Immature natural killer cell (primary cell): Measurements from ENCODE around the gene GLI3. TPM values are rescaled to one million over a fixed set of nuclear protein-coding genes. Genes with fewer than 3 reads are reported as not detected.

Experiments used
- DNase-seq, 3 donors: peaks; one replicate each; pipeline ENCODE4 v3.0.0; 2022; ENCODE audit warnings: mixed read lengths in 1 of 3
- H3K27ac Mint-ChIP-seq, 6 donors: one replicate each; pipeline ENCODE4 v1.8.0; 2020; ENCODE audit warnings: mixed read lengths in 6 of 6, mild to moderate bottlenecking in 5 of 6, inconsistent platforms in 4 of 6, moderate library complexity in 3 of 6
- H3K27me3 Mint-ChIP-seq, 3 donors: one replicate each; pipeline ENCODE4 v1.8.0; 2020 to 2021; ENCODE audit warnings: low read depth in 3 of 3, mild to moderate bottlenecking in 3 of 3, mixed read lengths in 3 of 3, moderate library complexity in 3 of 3, inconsistent platforms in 1 of 3
- H3K36me3 Mint-ChIP-seq, 3 donors: one replicate each; pipeline ENCODE4 v1.8.0; 2020; ENCODE audit warnings: mixed read lengths in 3 of 3, inconsistent platforms in 2 of 3, mild to moderate bottlenecking in 2 of 3
- H3K4me1 Mint-ChIP-seq, 2 donors: one replicate each; pipeline ENCODE4 v1.8.0; 2020; ENCODE audit warnings: inconsistent platforms in 2 of 2, mild to moderate bottlenecking in 2 of 2, mixed read lengths in 2 of 2, moderate library complexity in 1 of 2
- H3K4me3 Mint-ChIP-seq, 5 donors: one replicate each; pipeline ENCODE4 v1.8.0; 2020; ENCODE audit warnings: mild to moderate bottlenecking in 5 of 5, mixed read lengths in 5 of 5, inconsistent platforms in 3 of 5, moderate library complexity in 3 of 5
- H3K9me3 Mint-ChIP-seq, 6 donors: one replicate each; pipeline ENCODE4 v1.8.0; 2020; ENCODE audit warnings: mild to moderate bottlenecking in 6 of 6, mixed read lengths in 6 of 6, inconsistent platforms in 4 of 6, moderate library complexity in 3 of 6
- polyA plus RNA-seq, 3 donors: library from polyadenylated mRNA; unstranded; fragments of 300-500 nt; fragmentation: Illumina TruSeq; gene quantifications; one replicate each; pipeline ENCODE4 v1.2.3, GENCODE V29; 2021

GLI3 gene
- polyA plus RNA-seq, 3 donors from 2014 or later: 0.63 to 1.6 TPM; not detected in 1

DNA sequence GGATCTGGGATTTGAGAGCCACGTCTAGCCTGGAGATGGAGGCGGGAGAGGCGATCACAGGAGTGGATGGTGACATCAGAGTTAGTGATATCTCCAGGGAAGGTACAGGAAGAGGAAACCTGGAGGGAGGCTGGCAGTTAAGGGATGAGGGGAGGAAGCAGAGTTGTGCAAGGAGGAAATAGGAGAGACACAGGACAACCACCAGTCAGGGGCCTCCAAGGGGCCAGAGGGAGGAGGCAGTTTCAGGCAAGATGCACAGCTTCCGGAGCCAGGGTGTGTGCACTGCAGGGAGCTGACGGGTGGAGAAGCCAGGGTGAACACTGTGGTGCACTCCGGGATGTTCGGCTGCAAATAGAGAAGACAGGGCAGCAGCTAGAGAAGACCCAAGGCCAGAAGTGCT, 141.2 kb downstream of the GLI3 start:
- Mint-ChIP-seq H3K27me3 (peaks cover 0 to 4% (median 0%) of the 10 kb centered on the region in 3 donors), H3K27ac (peak overlapping the region in 3 of 6 donors; percentile 40 to 66 (median 55)), H3K4me3 (no peak overlapping the region), H3K4me1 (peaks cover 8 to 34% of the 10 kb centered on the region in 2 donors), H3K36me3 (no peaks in the 10 kb centered on the region), H3K9me3 (peaks cover 0 to 2% (median 0%) of the 10 kb centered on the region in 6 donors)
- DNase-seq: no peak

DNA sequence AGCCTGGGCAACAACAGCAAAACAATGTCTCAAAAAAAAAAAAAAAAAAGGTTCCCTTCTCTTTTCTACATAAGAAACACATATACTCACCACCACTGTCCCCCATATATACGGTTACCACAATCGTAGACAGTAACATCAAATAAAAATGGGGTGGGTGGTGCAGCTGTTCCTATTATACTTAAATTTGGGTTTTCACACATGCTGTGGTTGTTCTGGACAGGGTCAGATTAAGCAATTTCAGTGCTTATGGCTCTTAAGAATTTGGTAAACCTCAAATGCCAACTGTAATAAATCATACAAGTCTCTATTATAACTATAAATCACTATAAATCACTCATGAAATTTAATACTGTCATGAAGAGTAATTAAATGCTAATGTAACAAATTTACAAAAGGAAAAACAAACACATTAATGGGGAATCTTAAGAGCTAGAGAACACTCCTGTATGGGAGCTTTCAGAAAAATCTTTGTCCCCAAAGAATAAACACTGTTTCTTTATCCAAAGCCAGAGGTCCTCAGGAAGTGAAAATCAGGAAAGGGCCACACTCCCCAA, 143.6 kb downstream of the GLI3 start:
- no peak for DNase-seq
- Mint-ChIP-seq H3K4me1 (peaks cover 0 to 23% of the 10 kb centered on the region in 2 donors), H3K4me3 (no peak overlapping the region), H3K27ac (no peak overlapping the region), H3K27me3 (peaks cover 0 to 2% (median 0%) of the 10 kb centered on the region in 3 donors), H3K36me3 (no peaks in the 10 kb centered on the region), H3K9me3 (peaks cover 0 to 2% (median 0%) of the 10 kb centered on the region in 6 donors)

DNA sequence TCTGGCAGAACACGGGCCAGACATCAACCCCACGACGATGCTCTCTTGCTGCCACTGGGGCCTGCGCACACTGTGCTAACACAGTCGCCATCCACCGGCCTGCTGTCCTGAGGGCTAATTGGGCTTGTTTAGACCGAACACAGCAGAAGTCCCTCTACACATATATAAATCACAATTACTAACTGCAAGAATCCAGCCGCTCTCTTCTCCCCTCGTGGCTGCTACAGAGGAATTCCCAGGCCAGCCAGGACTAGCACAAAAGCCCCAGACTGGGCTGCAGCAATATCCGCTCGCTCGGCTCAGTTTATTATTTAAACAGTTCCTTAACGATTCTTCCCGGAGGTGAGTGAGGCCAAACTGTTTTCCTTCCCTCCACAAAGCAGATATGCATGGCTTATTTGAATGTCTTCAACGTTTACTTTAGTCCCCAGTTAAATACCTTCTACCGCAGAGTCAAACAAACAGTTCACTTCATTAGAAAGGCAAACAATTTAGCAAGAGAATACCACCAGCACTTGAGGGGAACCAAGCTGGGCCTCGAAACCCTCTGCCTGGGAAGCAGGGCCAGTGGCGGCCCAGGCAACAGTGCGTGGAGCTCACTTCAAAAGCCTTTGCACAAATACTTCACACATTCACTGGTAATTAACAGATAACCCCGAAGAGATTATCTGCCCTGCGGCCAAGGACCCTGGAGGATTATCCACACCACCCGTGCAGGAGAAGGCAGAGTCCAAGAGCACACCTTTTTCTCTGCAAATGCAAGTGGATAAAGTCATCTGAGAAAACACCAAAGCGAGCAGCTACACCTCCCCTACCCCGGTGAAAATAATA, 145.3 kb downstream of the GLI3 start:
- Mint-ChIP-seq H3K27me3 (peaks cover 0 to 2% (median 0%) of the 10 kb centered on the region in 3 donors), H3K27ac (no peak overlapping the region), H3K4me3 (no peak overlapping the region), H3K36me3 (no peaks in the 10 kb centered on the region), H3K9me3 (peaks cover 0 to 4% (median 0%) of the 10 kb centered on the region in 6 donors), H3K4me1 (peaks cover 0 to 17% of the 10 kb centered on the region in 2 donors)
- no peak for DNase-seq

DNA sequence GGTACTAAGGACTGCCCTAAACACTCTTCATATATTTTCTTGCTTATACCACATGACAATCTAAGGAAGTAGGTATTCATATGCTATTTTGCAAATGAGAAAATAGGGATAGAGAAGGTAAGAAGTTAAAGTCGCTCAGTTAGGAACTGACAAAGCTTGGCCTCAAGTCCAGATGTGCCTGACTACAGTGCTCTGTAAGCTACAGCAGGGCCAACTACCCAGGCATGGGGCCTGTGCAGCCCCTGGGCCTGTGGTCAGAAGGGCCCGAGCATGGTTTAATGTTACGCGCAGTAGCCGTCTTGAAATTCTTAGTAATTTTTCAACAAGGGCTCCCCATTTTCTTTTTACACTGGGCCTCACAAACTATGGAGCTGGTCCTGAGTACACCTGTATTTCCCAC, 146.2 kb downstream of the GLI3 start:
- no peak overlapping the region for H3K27ac Mint-ChIP-seq
- H3K27me3 Mint-ChIP-seq: peaks cover 0 to 2% (median 0%) of the 10 kb centered on the region in 3 donors
- H3K4me3 Mint-ChIP-seq: no peak overlapping the region
- peaks cover 0 to 12% of the 10 kb centered on the region in 2 donors for H3K4me1 Mint-ChIP-seq
- DNase-seq: no peak
- peaks cover 0 to 2% (median 0%) of the 10 kb centered on the region in 6 donors for H3K9me3 Mint-ChIP-seq
- H3K36me3 Mint-ChIP-seq: no peaks in the 10 kb centered on the region

DNA sequence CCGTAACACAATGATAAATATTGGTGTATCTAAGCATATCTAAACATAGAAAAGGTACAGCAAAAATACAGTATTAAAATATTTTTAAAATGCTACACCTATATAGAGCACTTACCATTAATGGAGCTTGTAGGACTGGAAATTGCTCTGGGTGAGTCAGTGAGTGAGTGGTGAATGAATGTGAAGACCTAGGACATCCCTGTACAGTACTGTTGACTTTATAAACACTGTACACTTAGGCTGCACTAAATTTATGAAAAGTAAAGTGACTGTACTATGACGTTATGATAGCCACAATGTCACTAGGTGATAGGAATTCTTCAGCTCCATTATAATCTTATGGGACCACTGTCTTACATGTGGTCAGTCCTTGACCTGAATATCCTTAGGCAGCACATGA, 147.0 kb downstream of the GLI3 start:
- Mint-ChIP-seq H3K4me1 (peaks cover 0 to 7% of the 10 kb centered on the region in 2 donors), H3K9me3 (peaks cover 0 to 2% (median 0%) of the 10 kb centered on the region in 6 donors), H3K27ac (no peak overlapping the region), H3K36me3 (no peaks in the 10 kb centered on the region), H3K4me3 (no peak overlapping the region), H3K27me3 (peaks cover 0 to 2% (median 0%) of the 10 kb centered on the region in 3 donors)
- DNase-seq: no peak

DNA sequence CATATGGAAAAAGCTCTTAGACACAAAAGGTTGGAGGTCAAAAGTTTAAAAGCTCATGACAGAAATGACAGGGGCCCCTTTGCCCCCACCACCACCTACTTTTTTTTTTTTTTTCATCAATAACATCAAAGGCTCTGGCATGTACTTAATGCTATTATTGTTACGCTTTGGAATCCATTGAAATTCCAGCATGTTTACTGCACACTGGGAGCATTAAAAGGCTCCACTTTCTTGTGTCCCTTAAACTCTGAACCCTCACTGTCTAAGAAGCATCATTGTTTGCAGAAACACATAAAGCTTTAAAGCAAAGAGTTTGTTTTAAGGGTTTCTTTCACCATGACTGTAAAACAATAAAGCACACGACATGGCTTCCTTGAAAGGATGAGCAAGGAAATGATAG, 149.4 kb downstream of the GLI3 start:
- no peak for DNase-seq
- Mint-ChIP-seq H3K27me3 (peaks cover 0 to 2% (median 2%) of the 10 kb centered on the region in 3 donors), H3K36me3 (no peaks in the 10 kb centered on the region), H3K4me1 (peaks cover 0 to 7% of the 10 kb centered on the region in 2 donors), H3K4me3 (no peak overlapping the region), H3K27ac (no peak overlapping the region), H3K9me3 (peaks cover 0 to 2% (median 0%) of the 10 kb centered on the region in 6 donors)

DNA sequence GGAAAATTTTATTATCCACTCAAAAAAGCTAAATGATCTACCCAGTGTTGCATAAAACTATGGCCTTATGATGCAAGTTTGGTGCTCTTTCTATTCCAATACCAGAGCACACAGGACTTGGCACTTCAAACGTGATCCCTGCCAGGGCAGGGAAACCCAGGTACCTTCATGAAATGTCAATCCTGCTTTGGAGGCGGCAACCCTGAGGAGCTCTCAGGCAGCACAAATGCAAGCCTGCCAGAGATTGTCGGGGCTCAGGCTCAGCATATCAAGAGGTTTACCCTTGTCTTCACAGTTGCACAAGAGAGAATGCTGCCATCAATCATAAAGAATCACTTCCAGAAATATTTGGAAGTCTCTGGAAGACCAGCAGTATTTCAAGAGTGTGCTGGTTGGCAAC, 151.5 kb downstream of the GLI3 start:
- peaks cover 0 to 2% (median 0%) of the 10 kb centered on the region in 3 donors for H3K27me3 Mint-ChIP-seq
- peaks cover 0 to 2% (median 0%) of the 10 kb centered on the region in 6 donors for H3K9me3 Mint-ChIP-seq
- DNase-seq: no peak
- H3K4me3 Mint-ChIP-seq: no peak overlapping the region
- no peaks in the 10 kb centered on the region for H3K36me3 Mint-ChIP-seq
- no peak overlapping the region for H3K27ac Mint-ChIP-seq
- peaks cover 6 to 13% of the 10 kb centered on the region in 2 donors for H3K4me1 Mint-ChIP-seq

DNA sequence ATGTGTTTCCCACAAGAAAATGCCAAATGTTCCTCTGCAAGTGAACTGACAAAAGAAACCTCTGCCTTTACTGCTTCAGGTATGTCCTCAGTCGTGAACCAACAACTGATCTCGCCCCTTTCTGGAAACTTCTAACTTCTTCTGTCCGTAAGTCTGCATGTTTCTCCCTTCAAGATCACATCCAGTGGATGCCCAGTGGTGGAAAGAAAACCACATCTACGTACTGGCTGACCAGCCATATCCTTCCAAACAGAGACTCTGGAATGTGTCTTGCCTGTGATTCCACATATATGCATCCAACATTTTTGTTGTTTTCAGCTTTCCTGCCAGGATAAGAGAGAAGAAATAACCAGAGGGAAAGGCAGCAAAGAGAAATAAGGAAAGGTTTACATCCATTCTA, 152.7 kb downstream of the GLI3 start:
- no peaks in the 10 kb centered on the region for H3K36me3 Mint-ChIP-seq
- no peak for DNase-seq
- no peak overlapping the region for H3K4me3 Mint-ChIP-seq
- H3K27me3 Mint-ChIP-seq: peaks cover 0 to 5% (median 0%) of the 10 kb centered on the region in 3 donors
- peaks cover 0 to 2% (median 0%) of the 10 kb centered on the region in 6 donors for H3K9me3 Mint-ChIP-seq
- H3K27ac Mint-ChIP-seq: no peak overlapping the region
- H3K4me1 Mint-ChIP-seq: peaks cover 6 to 16% of the 10 kb centered on the region in 2 donors

DNA sequence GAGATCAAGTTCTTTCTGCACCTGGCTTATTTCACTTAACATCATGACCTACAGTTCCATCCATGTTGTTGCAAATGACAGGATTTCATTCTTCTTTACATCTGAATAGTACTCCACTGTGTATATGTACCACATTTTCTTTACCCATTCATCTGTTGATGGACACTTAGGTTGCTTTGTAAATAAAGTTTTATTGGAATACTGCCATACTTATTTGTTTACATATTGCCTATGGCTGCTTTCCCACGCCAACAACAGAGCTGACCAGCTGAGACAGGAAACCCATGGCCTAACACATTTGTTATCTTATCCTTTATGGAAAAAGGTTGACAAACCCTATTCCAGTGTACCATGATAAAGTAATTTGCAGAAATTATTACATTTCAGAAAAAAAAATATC, 153.7 kb downstream of the GLI3 start:
- no peak overlapping the region for H3K4me3 Mint-ChIP-seq
- H3K4me1 Mint-ChIP-seq: peaks cover 6 to 12% of the 10 kb centered on the region in 2 donors
- DNase-seq: no peak
- peaks cover 0 to 1% (median 0%) of the 10 kb centered on the region in 3 donors for H3K36me3 Mint-ChIP-seq
- no peak overlapping the region for H3K27ac Mint-ChIP-seq
- H3K9me3 Mint-ChIP-seq: peaks cover 0 to under 1% (median 0%) of the 10 kb centered on the region in 6 donors
- peaks cover 0 to 6% (median 0%) of the 10 kb centered on the region in 3 donors for H3K27me3 Mint-ChIP-seq

DNA sequence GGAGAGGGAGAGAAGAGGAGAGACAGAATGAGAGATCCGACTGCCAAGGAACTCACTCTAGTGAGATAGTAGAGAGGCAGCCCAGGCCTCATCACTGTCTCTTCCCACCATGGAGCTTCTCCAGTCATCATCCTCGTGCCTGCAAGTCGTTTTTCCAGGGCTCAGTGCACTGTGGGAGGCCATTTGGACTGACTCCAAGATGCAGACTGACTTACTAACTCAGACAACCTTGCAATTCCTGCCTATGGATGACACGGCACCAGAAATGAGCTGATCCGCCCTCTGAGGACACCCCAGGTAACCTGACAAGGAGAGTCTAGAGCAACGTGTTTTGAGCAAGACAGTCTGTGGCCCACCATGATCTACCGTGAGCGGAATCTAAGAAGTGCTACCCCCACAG, 154.9 kb downstream of the GLI3 start:
- peaks cover 0 to 4% (median 0%) of the 10 kb centered on the region in 3 donors for H3K36me3 Mint-ChIP-seq
- peaks cover 6 to 12% of the 10 kb centered on the region in 2 donors for H3K4me1 Mint-ChIP-seq
- H3K27ac Mint-ChIP-seq: peak overlapping the region in 1 of 6 donors; percentile 13
- H3K4me3 Mint-ChIP-seq: no peak overlapping the region
- peaks cover 0 to 3% (median 0%) of the 10 kb centered on the region in 6 donors for H3K9me3 Mint-ChIP-seq
- DNase-seq: no peak
- H3K27me3 Mint-ChIP-seq: peaks cover 0 to 8% (median 0%) of the 10 kb centered on the region in 3 donors

DNA sequence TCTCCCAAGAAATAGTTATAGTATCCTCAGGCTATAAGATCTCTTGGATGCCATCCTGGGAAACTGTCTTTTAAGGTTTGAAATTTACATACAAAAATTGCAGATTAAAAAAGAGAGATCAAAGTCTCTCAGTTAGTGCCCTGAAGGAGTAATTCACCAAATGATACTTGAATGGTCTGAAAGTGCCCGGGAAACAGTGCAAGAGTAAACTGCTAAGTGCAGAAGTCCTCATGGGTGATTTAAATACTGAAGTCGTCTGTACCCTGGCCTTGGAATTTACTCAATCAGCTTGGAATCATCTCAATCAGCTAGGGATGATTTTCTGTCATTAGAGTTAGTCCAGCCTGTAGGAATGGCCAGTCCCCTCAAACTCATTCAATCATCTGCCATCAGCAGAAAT, 155.3 kb downstream of the GLI3 start:
- no peak overlapping the region for H3K4me3 Mint-ChIP-seq
- peaks cover 6 to 12% of the 10 kb centered on the region in 2 donors for H3K4me1 Mint-ChIP-seq
- DNase-seq: no peak
- no peak overlapping the region for H3K27ac Mint-ChIP-seq
- peaks cover 0 to 4% (median 0%) of the 10 kb centered on the region in 3 donors for H3K36me3 Mint-ChIP-seq
- peaks cover 0 to 8% (median 2%) of the 10 kb centered on the region in 3 donors for H3K27me3 Mint-ChIP-seq
- H3K9me3 Mint-ChIP-seq: peaks cover 0 to 3% (median 0%) of the 10 kb centered on the region in 6 donors

DNA sequence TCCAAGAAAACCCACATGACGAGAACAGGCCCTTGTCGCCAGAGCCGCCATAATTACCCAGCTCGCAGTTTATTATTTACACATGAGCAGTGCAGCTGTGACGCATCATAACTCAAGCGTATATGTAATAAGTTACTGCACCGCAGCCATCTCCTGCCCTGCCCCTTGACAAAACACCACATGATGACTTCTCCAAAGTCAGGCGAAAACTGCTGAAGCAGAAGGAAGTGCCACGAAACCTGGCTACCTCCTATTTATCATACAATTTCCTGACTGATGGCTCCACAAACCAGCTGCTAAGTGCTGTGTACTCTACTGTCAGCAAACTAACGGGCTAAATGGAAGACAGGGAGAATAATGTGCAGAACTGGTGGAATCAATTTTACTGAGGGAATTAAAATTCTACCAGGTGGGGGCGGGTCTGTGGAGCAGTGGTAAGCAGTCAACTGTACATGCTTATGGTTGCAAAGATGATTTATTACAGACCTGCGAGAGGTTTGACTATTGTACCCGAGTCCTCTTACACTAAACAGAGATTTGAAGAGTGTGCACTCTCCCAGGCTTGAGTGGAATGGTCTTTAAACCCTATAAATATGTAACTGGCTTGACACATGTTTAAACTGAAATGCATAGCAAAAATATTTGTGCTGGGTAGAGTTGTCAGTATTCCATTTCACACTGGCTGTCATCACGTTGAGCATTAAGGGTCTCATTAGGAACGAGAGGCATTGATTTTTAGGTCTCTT, 156.0 kb downstream of the GLI3 start:
- Mint-ChIP-seq H3K9me3 (peaks cover 0 to 3% (median 0%) of the 10 kb centered on the region in 6 donors), H3K27me3 (peaks cover 0 to 8% (median 2%) of the 10 kb centered on the region in 3 donors), H3K4me1 (peaks cover 6 to 12% of the 10 kb centered on the region in 2 donors), H3K27ac (peak overlapping the region in 3 of 6 donors; percentile 17 to 75 (median 29)), H3K4me3 (peak overlapping the region in 1 of 5 donors; percentile 15), H3K36me3 (peaks cover 0 to 4% (median 0%) of the 10 kb centered on the region in 3 donors)
- DNase-seq: peak in 1 of 3 donors; percentile 3

DNA sequence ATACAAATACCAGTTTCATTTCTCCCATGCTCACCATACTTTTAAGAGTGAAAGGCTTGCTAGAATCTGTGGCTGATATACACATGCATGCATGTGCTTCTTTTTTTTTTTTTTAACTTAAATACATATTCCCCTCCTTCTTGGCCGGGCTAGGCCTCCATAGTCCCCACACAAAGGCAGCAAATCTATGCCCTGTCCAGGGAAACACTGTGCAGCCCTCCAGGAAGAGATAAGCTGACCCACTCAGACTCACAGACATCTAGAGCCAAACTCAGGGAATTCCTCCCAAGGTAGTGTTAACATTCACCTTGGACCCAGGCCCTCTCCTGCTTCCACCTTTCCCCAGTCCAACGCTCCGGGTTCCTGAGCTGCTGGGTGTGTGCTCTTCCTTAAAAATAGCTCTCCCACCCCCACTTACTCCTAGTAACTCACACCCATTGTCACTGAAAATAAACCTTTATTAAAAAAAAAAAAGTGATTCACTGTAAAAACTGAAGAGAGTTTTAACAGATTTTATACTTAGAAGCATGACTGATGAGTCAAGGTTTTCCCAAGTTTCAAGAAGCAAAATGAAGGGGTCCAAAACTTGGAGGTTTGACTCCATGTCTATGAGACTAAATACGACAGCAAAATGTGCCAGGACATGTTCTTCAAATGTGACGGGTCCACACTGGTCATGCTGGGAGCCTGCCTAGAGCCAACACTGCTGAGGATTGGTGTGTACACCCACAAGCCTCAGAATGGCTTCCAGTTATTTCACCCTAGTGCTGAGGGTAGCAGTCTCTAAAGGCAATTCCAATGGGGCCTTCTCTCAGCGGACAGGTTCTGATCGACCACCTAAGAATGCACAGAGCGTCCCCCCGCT, 159.5 kb downstream of the GLI3 start:
- DNase-seq: no peak
- no peak overlapping the region for H3K4me3 Mint-ChIP-seq
- H3K36me3 Mint-ChIP-seq: peaks cover 0 to 8% (median 0%) of the 10 kb centered on the region in 3 donors
- no peak overlapping the region for H3K27ac Mint-ChIP-seq
- H3K27me3 Mint-ChIP-seq: peaks cover 0 to 9% (median 2%) of the 10 kb centered on the region in 3 donors
- peaks cover 0 to 3% (median 0%) of the 10 kb centered on the region in 6 donors for H3K9me3 Mint-ChIP-seq
- peaks cover 6 to 12% of the 10 kb centered on the region in 2 donors for H3K4me1 Mint-ChIP-seq
